H1 (cell line): ENCODE measurements around the gene GNAT1. TPM values are rescaled to one million over a fixed set of nuclear protein-coding genes. Genes with fewer than 3 reads are reported as not detected.

Experiments
- CTCF ChIA-PET: fragments of 300-600 bp; sonication (Branson Sonifier 250); formaldehyde crosslinking; loops from one replicate; lab custom pipeline; 2021; ENCODE audit not compliant: partially characterized antibody; lab: Charles Lee
- POLR2A ChIA-PET: fragments of 300-600 bp; sonication (Branson Sonifier 250); formaldehyde crosslinking; loops from one replicate; lab custom pipeline; 2021; ENCODE audit warnings: inconsistent platforms; ENCODE audit not compliant: partially characterized antibody; lab: Charles Lee
- DNase-seq, 2 experiments: peaks; one replicate each; pipeline versions ENCODE4 v3.0.0 to v3.0.0-alpha.2; 2010 to 2022; ENCODE audit warnings: low spot score in 2 of 2, low read depth in 1 of 2, mixed read lengths in 1 of 2
- FAIRE-seq: peaks from 2 replicates; lab custom pipeline; 2011; peaks lifted over from hg19 to GRCh38; lab: Jason Lieb, UNC
- H2AFZ ChIP-seq: 2 replicates; pipeline ENCODE4 v1.8.1; 2012; ENCODE audit warnings: low read length, inconsistent platforms
- H2AK5ac ChIP-seq: 2 replicates; pipeline ENCODE4 v1.6.1; 2013; ENCODE audit warnings: low read depth, low read length
- H2BK120ac ChIP-seq: replicated peaks from 2 replicates; pipeline ENCODE3; 2013; ENCODE audit warnings: low read depth, low read length, inconsistent platforms
- H2BK12ac ChIP-seq: 2 replicates; pipeline ENCODE4 v1.6.1; 2013; ENCODE audit warnings: low read depth, low read length
- H2BK15ac ChIP-seq: 2 replicates; pipeline ENCODE4 v1.6.1; 2013; ENCODE audit warnings: low read length
- H2BK20ac ChIP-seq: 2 replicates; pipeline ENCODE4 v1.6.1; 2013; ENCODE audit warnings: low read length
- H2BK5ac ChIP-seq: 2 replicates; pipeline ENCODE4 v1.6.1; 2013; ENCODE audit warnings: low read depth, low read length
- H3K14ac ChIP-seq: 2 replicates; pipeline ENCODE4 v1.6.1; 2013; ENCODE audit warnings: inconsistent platforms; ENCODE audit not compliant: insufficient read length
- H3K18ac ChIP-seq: 2 replicates; pipeline ENCODE4 v1.6.1; 2013; ENCODE audit warnings: low read length; ENCODE audit errors: extremely low read depth
- H3K23ac ChIP-seq: 2 replicates; pipeline ENCODE4 v1.6.1; 2013; ENCODE audit warnings: inconsistent platforms; ENCODE audit not compliant: insufficient read length
- H3K23me2 ChIP-seq: 2 replicates; pipeline ENCODE4 v1.6.1; 2013; ENCODE audit warnings: low read depth, low read length
- H3K27ac ChIP-seq: 2 replicates; pipeline ENCODE4 v1.6.1; 2011; ENCODE audit warnings: low read depth, low read length, inconsistent platforms
- H3K27me3 ChIP-seq, 4 experiments: replicated peaks in 1 of 4; 1 replicate in 1 of 4; 2 replicates in 3 of 4; pipeline versions ENCODE4 v1.6.1 to v1.8.1; 2011 to 2013; ENCODE audit warnings: low read length in 3 of 4, mild to moderate bottlenecking in 3 of 4, inconsistent platforms in 2 of 4, mixed read lengths in 2 of 4, moderate library complexity in 1 of 4; ENCODE audit not compliant: control insufficient read depth in 3 of 4, insufficient read depth in 3 of 4; ENCODE audit errors: extremely low read depth in 1 of 4
- H3K36me3 ChIP-seq, 4 experiments: 2 replicates each; pipeline versions ENCODE4 v1.6.1 to v1.8.1; 2011 to 2013; ENCODE audit warnings: mild to moderate bottlenecking in 4 of 4, low read length in 3 of 4, moderate library complexity in 2 of 4, control low read depth in 1 of 4, inconsistent platforms in 1 of 4; ENCODE audit not compliant: insufficient read depth in 4 of 4, control insufficient read depth in 2 of 4
- H3K4ac ChIP-seq: replicated peaks from 2 replicates; pipeline ENCODE3; 2013; ENCODE audit warnings: low read length, low read depth, mixed read lengths, inconsistent platforms; ENCODE audit not compliant: insufficient read length
- H3K4me1 ChIP-seq, 4 experiments: replicated peaks in 1 of 4; 1 replicate in 1 of 4; 2 replicates in 3 of 4; pipeline versions ENCODE4 v1.6.1 to v1.8.1; 2011 to 2013; ENCODE audit warnings: low read length in 3 of 4, inconsistent platforms in 2 of 4, mixed read lengths in 1 of 4; ENCODE audit not compliant: insufficient read depth in 4 of 4, control insufficient read depth in 3 of 4
- H3K4me2 ChIP-seq, 2 experiments: 2 replicates each; pipeline versions ENCODE4 v1.6.1 to v1.8.1; 2011 to 2013; ENCODE audit warnings: low read depth in 2 of 2, low read length in 2 of 2, control low read depth in 1 of 2, inconsistent platforms in 1 of 2, mild to moderate bottlenecking in 1 of 2; ENCODE audit not compliant: insufficient read depth in 1 of 2
- H3K4me3 ChIP-seq, 4 experiments: fragments of 200-600, 300-600 bp in 1 of 4; sonication (generic), shearing (Covaris generic), sonication (Bioruptor Twin) in 1 of 4; 2 replicates each; pipeline versions ENCODE4 v1.5.1 to v1.8.1; 2011 to 2016; ENCODE audit warnings: low read length in 4 of 4, low read depth in 3 of 4, control low read depth in 2 of 4, inconsistent platforms in 2 of 4, mild to moderate bottlenecking in 2 of 4, mixed read lengths in 1 of 4, moderate library complexity in 1 of 4; ENCODE audit not compliant: insufficient read depth in 2 of 4; ENCODE audit errors: extremely low read depth in 1 of 4
- H3K56ac ChIP-seq: replicated peaks from 2 replicates; pipeline ENCODE3; 2013; ENCODE audit warnings: low read depth, mild to moderate bottlenecking, mixed read lengths, low read length, inconsistent platforms; ENCODE audit not compliant: insufficient read length
- H3K79me1 ChIP-seq: 2 replicates; pipeline ENCODE4 v1.6.1; 2013; ENCODE audit warnings: low read depth, low read length, control low read depth
- H3K79me2 ChIP-seq, 2 experiments: 2 replicates each; pipeline versions ENCODE4 v1.6.1 to v1.8.1; 2012 to 2013; ENCODE audit warnings: low read length in 2 of 2, mild to moderate bottlenecking in 2 of 2, inconsistent platforms in 1 of 2; ENCODE audit not compliant: insufficient read depth in 2 of 2, control insufficient read depth in 1 of 2
- H3K9ac ChIP-seq, 4 experiments: replicated peaks in 1 of 4; 1 replicate in 1 of 4; 2 replicates in 3 of 4; pipeline versions ENCODE4 v1.6.1 to v1.8.1; 2011 to 2013; ENCODE audit warnings: low read depth in 3 of 4, low read length in 3 of 4, control low read depth in 2 of 4, mild to moderate bottlenecking in 2 of 4, moderate library complexity in 2 of 4, inconsistent platforms in 1 of 4; ENCODE audit errors: extremely low read depth in 1 of 4
- H3K9me3 ChIP-seq, 2 experiments: 2 replicates each; pipeline versions ENCODE4 v1.6.1 to v1.8.1; 2012 to 2013; ENCODE audit warnings: mild to moderate bottlenecking in 2 of 2, moderate library complexity in 2 of 2, control low read depth in 1 of 2, inconsistent platforms in 1 of 2, low read depth in 1 of 2, low read length in 1 of 2, mixed read lengths in 1 of 2; ENCODE audit not compliant: insufficient read depth in 2 of 2
- H4K20me1 ChIP-seq, 2 experiments: replicated peaks in 1 of 2; 2 replicates each; pipeline versions ENCODE3 to v1.8.1; 2011 to 2013; ENCODE audit warnings: inconsistent platforms in 2 of 2, low read length in 2 of 2, mild to moderate bottlenecking in 1 of 2; ENCODE audit not compliant: insufficient read depth in 2 of 2, control insufficient read depth in 1 of 2
- H4K5ac ChIP-seq: 2 replicates; pipeline ENCODE4 v1.6.1; 2013; ENCODE audit warnings: low read length, low read depth, mixed read lengths, inconsistent platforms; ENCODE audit not compliant: insufficient read length
- H4K8ac ChIP-seq: 2 replicates; pipeline ENCODE4 v1.8.0; 2013; ENCODE audit warnings: mild to moderate bottlenecking, moderate library complexity, low read length, inconsistent platforms; ENCODE audit not compliant: insufficient read depth; ENCODE audit errors: extremely low read depth
- H4K91ac ChIP-seq: replicated peaks from 2 replicates; pipeline ENCODE3; 2013; ENCODE audit warnings: low read length, mixed read lengths, inconsistent platforms; ENCODE audit not compliant: insufficient read length
- CHD1 ChIP-seq: IDR thresholded peaks from 2 replicates; pipeline ENCODE4 v1.6.1; 2012; ENCODE audit warnings: low read depth, low read length, improper control_type of control experiment
- WGBS, 2 experiments: shearing (Covaris generic) in 1 of 2; methylation state at CpG; one replicate each; pipeline versions ENCODE4 v1.1.6 to v1.1.7; 2013 to 2015; ENCODE audit warnings: low lambda C conversion rate in 2 of 2, mixed read lengths in 2 of 2, inconsistent platforms in 1 of 2, low coverage in 1 of 2, missing lambda C conversion rate in 1 of 2; ENCODE audit not compliant: insufficient replicate concordance in 2 of 2, insufficient coverage in 1 of 2, insufficient read length in 1 of 2; ENCODE audit errors: extremely low coverage in 1 of 2, missing lambda C conversion rate in 1 of 2; 5-methylcytosine and 5-hydroxymethylcytosine counted together
- polyA plus RNA-seq, 7 experiments: library from polyadenylated mRNA; depleted of rRNA in 3 of 7; stranded (reverse) in 5 of 7; unstranded in 2 of 7; fragments of >200 nt in 5 of 7; fragments of 200-250 nt in 2 of 7; gene quantifications; 1 replicate in 5 of 7; 2 replicates in 1 of 7; 4 replicates in 1 of 7; pipeline versions ENCODE4 v1.2.1 to v1.2.3, GENCODE V29; 2011 to 2013; ENCODE audit warnings: missing spikeins in 2 of 7, mixed read lengths in 2 of 7
- total RNA-seq: library from RNA; stranded (reverse); fragmentation: NEBNext Ultra II Directional; extraction: Animal tissue kit (Norgen Biotek cat#: 25700); gene quantifications from 2 replicates; pipeline ENCODE4 v1.2.1, GENCODE V29; 2021

Gene GNAT1
- total and polyA plus RNA-seq, 2 of the 8 experiments (the other 6 are each of a cell fraction or from before 2014, with no cell fraction given): 0.08 TPM; not detected in 1

- no peaks in the 10 kb centered on the region for H4K20me1 ChIP-seq
- no peak overlapping the region for H2BK20ac ChIP-seq
- peaks cover 0 to 2% (median 0%) of the 10 kb centered on the region in 4 experiments; a peak in 1 of 7 replicates for H3K27me3 ChIP-seq
- H3K18ac ChIP-seq: no peak overlapping the region
- FAIRE-seq: no peak
- WGBS, 2 experiments: 93% methylated on average over 5 of the region's 5 CpGs; no CpG with 5 or more reads in 1 of the 2 experiments
- no peaks in the 10 kb centered on the region for H3K9me3 ChIP-seq
- H3K9ac ChIP-seq: no peak overlapping the region
- no peak overlapping the region for H3K4ac ChIP-seq
- ChIA-PET POLR2A (interaction anchor here (1.0 to 3.9 kb wide), 7 partner anchors 14 to 66 kb away, joined by 3 to 23 read pairs (median 3); partner anchors contain the start of genes GNAI2 and SLC38A3), CTCF (interaction anchor here (0.6 to 48.1 kb wide), 6 partner anchors 8 to 196 kb away, joined by 3 to 2149 read pairs (median 320); partner anchors contain the start of genes GNAI2, GNAT1, LSMEM2 and SEMA3B)
- H3K23ac ChIP-seq: no peak overlapping the region
- H2BK5ac ChIP-seq: no peak overlapping the region
- no peak overlapping the region for H3K14ac ChIP-seq
- no peak overlapping the region for H3K4me2 ChIP-seq
- no peak overlapping the region for H4K8ac ChIP-seq
- TF ChIP-seq CHD1: no peak
- no peak for DNase-seq
- no peak overlapping the region for H2BK12ac ChIP-seq
- no peak overlapping the region for H2BK15ac ChIP-seq
- no peaks in the 10 kb centered on the region for H3K79me2 ChIP-seq
- H2AK5ac ChIP-seq: no peak overlapping the region
- no peak overlapping the region for H3K27ac ChIP-seq
- H3K56ac ChIP-seq: no peak overlapping the region
- no peaks in the 10 kb centered on the region for H3K36me3 ChIP-seq
- no peak overlapping the region for H2AFZ ChIP-seq
- H3K4me3 ChIP-seq: no peak overlapping the region
- no peaks in the 10 kb centered on the region for H3K79me1 ChIP-seq
- H4K5ac ChIP-seq: no peak overlapping the region
- H3K4me1 ChIP-seq: peaks cover 0 to 3% (median 1%) of the 10 kb centered on the region in 4 experiments; a peak in 5 of 7 replicates
- no peak overlapping the region for H4K91ac ChIP-seq
- no peak overlapping the region for H2BK120ac ChIP-seq
- no peaks in the 10 kb centered on the region for H3K23me2 ChIP-seq
Observed at GRCh38 chr3:50219285-50219684, 27.9 kb downstream of the GNAT1 start.
